Thyroid gland (tissue), 4 donors: ENCODE measurements around the gene WNT5B.

Experiments
- CTCF ChIP-seq, 6 experiments: fragments of 200-600 bp in 3 of 6; fragments of 450-650 bp in 3 of 6; sonication (generic) in 3 of 6; IDR thresholded peaks; one replicate each; pipeline ENCODE4 v1.5.1; 2016 to 2019; ENCODE audit warnings: antibody characterized with exemption in 6 of 6, mild to moderate bottlenecking in 2 of 6, inconsistent platforms in 1 of 6, moderate library complexity in 1 of 6
- POLR2A ChIP-seq, 2 donors: fragments of 450-650 bp; IDR thresholded peaks; one replicate each; pipeline ENCODE4 v1.6.1; 2017; ENCODE audit warnings: antibody characterized with exemption in 2 of 2, mild to moderate bottlenecking in 2 of 2, moderate library complexity in 1 of 2

DNA sequence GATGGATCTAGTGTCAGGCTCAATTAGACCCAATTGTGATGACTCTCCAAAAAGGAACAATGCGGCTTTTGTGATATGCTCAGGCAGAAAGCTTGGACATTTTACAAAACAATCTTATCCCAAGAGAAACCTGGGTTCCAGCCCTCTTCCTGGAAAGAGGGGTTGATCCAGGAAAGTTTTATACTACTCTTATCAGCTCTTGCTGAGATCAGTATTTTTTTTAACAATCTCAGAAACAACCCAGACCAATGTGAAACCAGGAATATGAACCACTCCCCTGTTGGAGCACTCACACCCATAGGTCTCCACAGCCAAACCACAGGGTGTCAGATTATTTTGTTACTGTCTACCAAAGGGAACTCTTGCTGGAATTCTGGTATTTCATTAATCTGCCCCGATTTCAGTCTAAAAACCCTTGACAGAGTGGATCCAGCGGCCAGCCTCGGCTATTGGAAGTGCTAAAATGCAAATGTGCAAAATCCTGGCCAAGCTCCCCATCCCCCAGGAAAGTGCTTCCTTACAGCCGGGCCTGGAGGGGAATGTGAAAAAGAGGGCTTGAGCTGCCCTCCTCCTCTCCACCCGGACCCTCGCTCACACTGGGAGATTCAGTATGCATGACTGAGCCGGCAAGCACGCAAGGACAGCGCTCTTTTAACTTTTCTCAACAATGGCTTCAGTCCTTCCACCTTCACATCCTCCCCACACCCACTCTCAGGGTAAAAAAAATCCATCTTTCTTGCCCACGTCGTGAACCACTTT lies 38.6 kb upstream of the WNT5B start:
- TF ChIP-seq CTCF (IDR thresholded peaks at IDR 0.05): no peak
- peak in 1 of 2 donors; percentile 6 for TF ChIP-seq POLR2A (IDR thresholded peaks at IDR 0.05)
